Esophagus mucosa (tissue), 1 donor: ENCODE data around the gene ARRB1. TPM values are rescaled to one million over a fixed set of nuclear protein-coding genes. Genes with fewer than 3 reads are reported as not detected.
A peak's percentile ranks its signal among the peaks of the same experiment; 100 is the strongest.
"Not testable (repeated sequence)": the region's sequence is repeated elsewhere in the genome, so short reads cannot be mapped to it uniquely, and the experiment has no call there.

ENCODE experiments used
- ATAC-seq: fragments of 200-7000 bp; cut with Tn5 transposase; one replicate; pipeline ENCODE4 v1.9.1; 2020
- total RNA-seq: library from RNA; stranded (reverse); gene quantifications from one replicate; pipeline ENCODE4 v1.2.4, GENCODE V29; 2023
- donor health status: DM: yes; HTN: yes; CAD: no.

ARRB1 gene
- total RNA-seq, 1 donor from 2014 or later = 7.6 TPM

GRCh38 chr11:75320643-75321042 is 30.8 kb downstream of the ARRB1 start:
- no peak for ATAC-seq

- no peak for ATAC-seq
These were observed 31.3 kb downstream of the ARRB1 start for GRCh38 chr11:75320046-75320618.

- no peak for ATAC-seq
These were observed 32.2 kb downstream of the ARRB1 start for GRCh38 chr11:75319035-75319877.

GRCh38 chr11:75317446-75318122 is 33.9 kb downstream of the ARRB1 start:
- no peak for ATAC-seq

GRCh38 chr11:75315439-75315805 is 36.0 kb downstream of the ARRB1 start:
- no peak for ATAC-seq

- no peak for ATAC-seq
These were observed 36.6 kb downstream of the ARRB1 start for GRCh38 chr11:75314771-75315438.

GRCh38 chr11:75313513-75314272 is 37.8 kb downstream of the ARRB1 start:
- ATAC-seq = peak; percentile 89

GRCh38 chr11:75312346-75312745 is 39.1 kb downstream of the ARRB1 start:
- ATAC-seq = no peak

- ATAC-seq = peak; percentile 9
These were observed 39.6 kb downstream of the ARRB1 start for GRCh38 chr11:75311858-75312288.

- no peak for ATAC-seq
These were observed 42.5 kb downstream of the ARRB1 start for GRCh38 chr11:75308986-75309385.

- no peak for ATAC-seq
These were observed 43.3 kb downstream of the ARRB1 start for GRCh38 chr11:75308116-75308515.

GRCh38 chr11:75307058-75307457 is 44.4 kb downstream of the ARRB1 start:
- ATAC-seq = no peak

GRCh38 chr11:75306529-75306928 is 44.9 kb downstream of the ARRB1 start:
- ATAC-seq = no peak

GRCh38 chr11:75305993-75306392 is 45.5 kb downstream of the ARRB1 start:
- no peak for ATAC-seq

- no peak for ATAC-seq
These were observed 46.0 kb downstream of the ARRB1 start for GRCh38 chr11:75305452-75305851.

- not testable (repeated sequence) for ATAC-seq
These were observed 46.5 kb downstream of the ARRB1 start for GRCh38 chr11:75304941-75305340.

- ATAC-seq = no peak
These were observed 47.8 kb downstream of the ARRB1 start for GRCh38 chr11:75303544-75304224.

GRCh38 chr11:75302371-75302770 is 49.1 kb downstream of the ARRB1 start:
- no peak for ATAC-seq

GRCh38 chr11:75301601-75302345 is 49.7 kb downstream of the ARRB1 start:
- no peak for ATAC-seq

- no peak for ATAC-seq
These were observed 50.3 kb downstream of the ARRB1 start for GRCh38 chr11:75301131-75301530.

- ATAC-seq = no peak
These were observed 52.5 kb downstream of the ARRB1 start for GRCh38 chr11:75298976-75299260.
